H1 (cell line): ENCODE measurements around the gene NOTUM. TPM values are rescaled to one million over a fixed set of nuclear protein-coding genes. Genes with fewer than 3 reads are reported as not detected.

Experiments
- CHD2 ChIP-seq: IDR thresholded peaks from 2 replicates; pipeline ENCODE4 v1.6.1; 2012; ENCODE audit warnings: low read length, improper control_type of control experiment
- MAX ChIP-seq: IDR thresholded peaks from 2 replicates; pipeline ENCODE4 v1.6.1; 2012; ENCODE audit warnings: inconsistent platforms
- NANOG ChIP-seq: IDR thresholded peaks from 2 replicates; pipeline ENCODE4 v1.6.1; 2011; ENCODE audit warnings: low read length, low read depth, mild to moderate bottlenecking, inconsistent platforms; ENCODE audit not compliant: insufficient read depth, poor library complexity, severe bottlenecking
- SIX5 ChIP-seq: IDR thresholded peaks from 2 replicates; pipeline ENCODE4 v1.6.1; 2011; ENCODE audit warnings: mild to moderate bottlenecking, low read depth, low read length
- polyA plus RNA-seq, 7 experiments: library from polyadenylated mRNA; depleted of rRNA in 3 of 7; stranded (reverse) in 5 of 7; unstranded in 2 of 7; fragments of >200 nt in 5 of 7; fragments of 200-250 nt in 2 of 7; gene quantifications; 1 replicate in 5 of 7; 2 replicates in 1 of 7; 4 replicates in 1 of 7; pipeline versions ENCODE4 v1.2.1 to v1.2.3, GENCODE V29; 2011 to 2013; ENCODE audit warnings: missing spikeins in 2 of 7, mixed read lengths in 2 of 7
- total RNA-seq: library from RNA; stranded (reverse); fragmentation: NEBNext Ultra II Directional; extraction: Animal tissue kit (Norgen Biotek cat#: 25700); gene quantifications from 2 replicates; pipeline ENCODE4 v1.2.1, GENCODE V29; 2021

NOTUM gene
- total and polyA plus RNA-seq, 2 of the 8 experiments (the other 6 are each of a cell fraction or from before 2014, with no cell fraction given): 0.45 to 0.76 TPM

GRCh38 chr17:81987161-81987770, 26.3 kb upstream of the NOTUM start (continued):
- no peak for TF ChIP-seq CHD2
- no peak for TF ChIP-seq SIX5
- no peak for TF ChIP-seq MAX
- TF ChIP-seq NANOG: no peak
- TF ChIP-seq, all 59 proteins: peak for 0
